ENCODE data around the gene OSCP1. TPM values are rescaled to one million over a fixed set of nuclear protein-coding genes. Genes with fewer than 3 reads are reported as not detected.
A peak's percentile ranks its signal among the peaks of the same experiment; 100 is the strongest.

The OSCP1 gene
- total RNA-seq, 1 experiment from 2014 or later, result 3.2 TPM

DNA sequence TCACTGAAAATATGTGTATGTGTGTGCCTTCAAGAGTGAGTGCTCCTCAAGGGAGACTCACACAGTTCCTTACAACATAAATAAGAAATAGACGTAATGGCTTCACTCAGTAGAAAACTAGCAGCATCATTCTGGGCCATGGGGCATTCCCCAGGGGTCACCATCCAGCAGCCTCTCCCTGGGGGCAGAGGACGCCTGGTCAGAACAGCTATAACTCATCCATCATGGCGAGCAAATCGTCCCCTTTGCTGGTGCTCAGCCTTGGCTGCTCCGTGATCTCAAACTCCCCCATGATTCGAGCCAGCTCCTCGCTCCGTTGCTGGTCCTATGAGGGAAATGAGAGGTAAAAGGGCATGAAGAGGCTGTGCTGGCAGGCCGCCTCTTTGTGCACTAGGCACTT lies 32.3 kb downstream of the OSCP1 start:
- Histone ChIP-seq H2BK5ac (ENCODE audit: insufficient read length, low read length) (no peak overlapping the region), H3K9ac (ENCODE audit: extremely low read depth, insufficient read length, low read length) (no peak overlapping the region), H4K5ac (ENCODE audit: insufficient read length, low read depth, low read length) (no peak overlapping the region), H2BK20ac (ENCODE audit: low read depth, low read length, poor library complexity, severe bottlenecking) (no peak overlapping the region), H2AFZ (ENCODE audit: low read length) (no peak overlapping the region), H2AK5ac (ENCODE audit: insufficient read length, low read length) (no peak overlapping the region), H3K27me3 (ENCODE audit: insufficient read depth, low read length) (no peaks in the 10 kb centered on the region), H3K4me2 (ENCODE audit: insufficient read depth, insufficient read length, low read length) (no peak overlapping the region), H4K8ac (replicated peaks; ENCODE audit: insufficient read length, low read depth, low read length) (no peak overlapping the region), H4K91ac (ENCODE audit: insufficient read length, low read depth, low read length) (no peak overlapping the region), H2BK12ac (ENCODE audit: insufficient read length, low read depth, low read length) (no peak overlapping the region), H3K23me2 (ENCODE audit: insufficient read length, low read depth, low read length, poor library complexity, severe bottlenecking) (no peaks in the 10 kb centered on the region), H3K4me1 (ENCODE audit: insufficient read depth, low read length) (no peaks in the 10 kb centered on the region), H2BK120ac (ENCODE audit: low read depth, low read length, poor library complexity, severe bottlenecking) (no peak overlapping the region), H2BK15ac (ENCODE audit: low read depth, low read length) (no peak overlapping the region), H3K9me3 (ENCODE audit: control insufficient read depth, low read depth, low read length) (no peaks in the 10 kb centered on the region), H4K20me1 (ENCODE audit: control insufficient read depth, insufficient read depth, insufficient read length) (no peaks in the 10 kb centered on the region), H3K23ac (ENCODE audit: insufficient read length, low read depth, low read length) (no peak overlapping the region), H3K79me2 (ENCODE audit: insufficient read depth, low read length) (no peaks in the 10 kb centered on the region), H3T11ph (ENCODE audit: low read length) (no peak overlapping the region), H3K27ac (ENCODE audit: insufficient read length, low read depth, low read length) (no peak overlapping the region), H3K79me1 (ENCODE audit: insufficient read depth, low read depth, low read length, poor library complexity, severe bottlenecking) (no peaks in the 10 kb centered on the region), H3K4ac (ENCODE audit: low read depth, low read length) (no peak overlapping the region), H3K18ac (ENCODE audit: insufficient read length, low read depth, low read length) (no peak overlapping the region), H3K56ac (ENCODE audit: insufficient read length, low read depth, low read length) (no peak overlapping the region), H3K14ac (ENCODE audit: insufficient read depth, low read length) (no peak overlapping the region)
- WGBS (ENCODE audit: extremely low coverage, insufficient read length, low lambda C conversion rate), result no CpG with 5 or more reads among the region's 9 CpGs
- H3K9me3 Mint-ChIP-seq, result no peaks in the 10 kb centered on the region; a peak in 2 of 5 replicates
- H3K36me3 Mint-ChIP-seq (ENCODE audit: insufficient read depth in 1 of 3, low read depth in 3 of 3), result peaks cover 0 to 3% (median 0%) of the 10 kb centered on the region in 3 experiments; a peak in 1 of 7 replicates
- TF ChIP-seq, protein P1, sequence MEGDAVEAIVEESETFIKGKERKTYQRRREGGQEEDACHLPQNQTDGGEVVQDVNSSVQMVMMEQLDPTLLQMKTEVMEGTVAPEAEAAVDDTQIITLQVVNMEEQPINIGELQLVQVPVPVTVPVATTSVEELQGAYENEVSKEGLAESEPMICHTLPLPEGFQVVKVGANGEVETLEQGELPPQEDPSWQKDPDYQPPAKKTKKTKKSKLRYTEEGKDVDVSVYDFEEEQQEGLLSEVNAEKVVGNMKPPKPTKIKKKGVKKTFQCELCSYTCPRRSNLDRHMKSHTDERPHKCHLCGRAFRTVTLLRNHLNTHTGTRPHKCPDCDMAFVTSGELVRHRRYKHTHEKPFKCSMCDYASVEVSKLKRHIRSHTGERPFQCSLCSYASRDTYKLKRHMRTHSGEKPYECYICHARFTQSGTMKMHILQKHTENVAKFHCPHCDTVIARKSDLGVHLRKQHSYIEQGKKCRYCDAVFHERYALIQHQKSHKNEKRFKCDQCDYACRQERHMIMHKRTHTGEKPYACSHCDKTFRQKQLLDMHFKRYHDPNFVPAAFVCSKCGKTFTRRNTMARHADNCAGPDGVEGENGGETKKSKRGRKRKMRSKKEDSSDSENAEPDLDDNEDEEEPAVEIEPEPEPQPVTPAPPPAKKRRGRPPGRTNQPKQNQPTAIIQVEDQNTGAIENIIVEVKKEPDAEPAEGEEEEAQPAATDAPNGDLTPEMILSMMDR (conservative IDR thresholded peaks at IDR 0.05), result no peak
- H3K4me1 Mint-ChIP-seq, result peaks cover 10 to 12% of the 10 kb centered on the region in 2 experiments
- no peak overlapping the region for H3K4me3 Mint-ChIP-seq
- no peaks in the 10 kb centered on the region for H3K27me3 Mint-ChIP-seq (ENCODE audit: low read depth)
- 0 out of 7 replicates have a peak overlapping the region, but pooled peaks of 1 of the 3 experiments have one; percentile 53 for H3K27ac Mint-ChIP-seq
- DNase-seq, result no peak
